Measurements from ENCODE around the gene LETM1. TPM values are rescaled to one million over a fixed set of nuclear protein-coding genes. Genes with fewer than 3 reads are reported as not detected.

The LETM1 gene
- total RNA-seq, 1 donor from 2014 or later = 44.5 TPM

- DNase-seq = no peak
These were observed 49.2 kb downstream of the LETM1 start for GRCh38 chr4:1806596-1807331.

- DNase-seq = no peak
These were observed 49.8 kb downstream of the LETM1 start for GRCh38 chr4:1806223-1806564.

GRCh38 chr4:1805493-1806222, 50.3 kb downstream of the LETM1 start:
- no peak for DNase-seq

GRCh38 chr4:1804638-1805492, 51.1 kb downstream of the LETM1 start:
- no peak for DNase-seq

- DNase-seq = no peak
These were observed 52.2 kb downstream of the LETM1 start for GRCh38 chr4:1803523-1804423.

GRCh38 chr4:1802720-1803522, 53.0 kb downstream of the LETM1 start:
- DNase-seq = no peak

GRCh38 chr4:1802151-1802715, 53.7 kb downstream of the LETM1 start:
- DNase-seq = no peak

GRCh38 chr4:1801286-1801958, 54.5 kb downstream of the LETM1 start:
- no peak for DNase-seq

- no peak for DNase-seq
These were observed 55.2 kb downstream of the LETM1 start for GRCh38 chr4:1800805-1801204.

GRCh38 chr4:1799387-1800375, 56.3 kb downstream of the LETM1 start:
- DNase-seq = no peak

GRCh38 chr4:1798580-1799386, 57.2 kb downstream of the LETM1 start:
- DNase-seq = no peak

- no peak for DNase-seq
These were observed 57.9 kb downstream of the LETM1 start for GRCh38 chr4:1797861-1798579.

- no peak for DNase-seq
These were observed 58.6 kb downstream of the LETM1 start for GRCh38 chr4:1797298-1797860.

GRCh38 chr4:1796486-1797204, 59.3 kb downstream of the LETM1 start:
- no peak for DNase-seq

GRCh38 chr4:1795299-1796195, 60.4 kb downstream of the LETM1 start:
- no peak for DNase-seq
